K562 (cell line): Measurements from ENCODE around the gene DNAJB1. TPM values are rescaled to one million over a fixed set of nuclear protein-coding genes. Genes with fewer than 3 reads are reported as not detected.

Experiments
- ASH1L ChIP-seq: fragments of 450-650 bp; IDR thresholded peaks from 2 replicates; pipeline ENCODE4 v1.6.1; 2018; ENCODE audit warnings: borderline replicate concordance, mild to moderate bottlenecking, low read depth; ENCODE audit not compliant: partially characterized antibody
- BMI1 ChIP-seq: fragments of 150-350 bp; IDR thresholded peaks from 2 replicates; pipeline ENCODE4 v1.6.1; 2014; ENCODE audit warnings: low read length
- CBFB ChIP-seq: sonication (generic); formaldehyde crosslinking; IDR thresholded peaks from 2 replicates; pipeline ENCODE4 v1.4.0; 2020; ENCODE audit warnings: mild to moderate bottlenecking, missing genetic modification reagents
- CC2D1A ChIP-seq: fragments of 450-650 bp; IDR thresholded peaks from 2 replicates; pipeline ENCODE4 v1.6.1; 2017; ENCODE audit warnings: mild to moderate bottlenecking
- E2F3 ChIP-seq: fragments of 250-450 bp; sonication (Bioruptor Pico); IDR thresholded peaks from 2 replicates; pipeline ENCODE4 v1.4.0; 2020; ENCODE audit warnings: mild to moderate bottlenecking
- HDGF ChIP-seq: fragments of 450-650 bp; IDR thresholded peaks from 2 replicates; pipeline ENCODE4 v1.6.1; 2016
- MECOM ChIP-seq: fragments of 250-450 bp; sonication (Bioruptor Pico); IDR thresholded peaks from 2 replicates; pipeline ENCODE4 v1.8.0; 2022; ENCODE audit warnings: inconsistent platforms
- NR3C1 ChIP-seq: sonication (generic); formaldehyde crosslinking; IDR thresholded peaks from 2 replicates; pipeline ENCODE4 v1.8.1; 2022; ENCODE audit warnings: missing genetic modification reagents
- POLR3G ChIP-seq: IDR thresholded peaks from 2 replicates; pipeline ENCODE4 v1.6.1; 2011; ENCODE audit not compliant: insufficient read length, insufficient replicate concordance; ENCODE audit errors: extremely low read depth
- PTRF ChIP-seq: fragments of 450-650 bp; IDR thresholded peaks from 2 replicates; pipeline ENCODE4 v1.6.1; 2016; ENCODE audit warnings: mild to moderate bottlenecking, missing genetic modification characterization, missing compliant biosample characterization
- RBM39 ChIP-seq: fragments of 200-400 bp; formaldehyde crosslinking; optimal IDR thresholded peaks from 2 replicates; pipeline ENCODE3; 2018; ENCODE audit warnings: low read depth, low read length
- SAFB ChIP-seq: fragments of 200-400 bp; formaldehyde crosslinking; IDR thresholded peaks from 2 replicates; pipeline ENCODE4 v1.6.1; 2017; ENCODE audit warnings: low read depth, low read length, borderline replicate concordance
- SLC30A9 ChIP-seq: fragments of 250-450 bp; sonication (Bioruptor Pico); IDR thresholded peaks from 2 replicates; pipeline ENCODE4 v1.8.0; 2022; ENCODE audit warnings: mild to moderate bottlenecking, moderate library complexity
- SMAD1 ChIP-seq: fragments of 150-350 bp; IDR thresholded peaks from 2 replicates; pipeline ENCODE4 v1.6.1; 2014; ENCODE audit warnings: low read length, low read depth; ENCODE audit not compliant: partially characterized antibody
- SMAD2 ChIP-seq: fragments of 150-350 bp; IDR thresholded peaks from 2 replicates; pipeline ENCODE4 v1.6.1; 2014; ENCODE audit warnings: low read depth, mild to moderate bottlenecking, low read length
- SMARCB1 ChIP-seq: IDR thresholded peaks from 2 replicates; pipeline ENCODE4 v1.6.1; 2011; ENCODE audit warnings: improper control_type of control experiment, low read depth; ENCODE audit not compliant: insufficient read length
- SOX6 ChIP-seq: fragments of 450-650 bp; IDR thresholded peaks from 2 replicates; pipeline ENCODE4 v1.6.1; 2014; ENCODE audit warnings: mild to moderate bottlenecking
- U2AF2 ChIP-seq: fragments of 200-400 bp; formaldehyde crosslinking; optimal IDR thresholded peaks from 2 replicates; pipeline ENCODE3; 2017; ENCODE audit warnings: low read depth, mild to moderate bottlenecking, low read length
- ZBTB34 ChIP-seq: fragments of 250-450 bp; sonication (Bioruptor Pico); IDR thresholded peaks from 2 replicates; pipeline ENCODE4 v1.8.0; 2021; ENCODE audit warnings: mild to moderate bottlenecking, moderate library complexity
- ZC3H11A ChIP-seq: IDR thresholded peaks from 2 replicates; pipeline ENCODE4 v1.6.1; 2012; ENCODE audit warnings: low read depth, low read length, improper control_type of control experiment
- ZNF696 ChIP-seq: fragments of 250-450 bp; sonication (Bioruptor Pico); conservative IDR thresholded peaks from 2 replicates; pipeline ENCODE4 v1.4.0; 2020; ENCODE audit warnings: mild to moderate bottlenecking, moderate library complexity
- polyA plus RNA-seq, 8 experiments: library from polyadenylated mRNA; depleted of rRNA in 4 of 8; stranded (reverse) in 5 of 8; unstranded in 3 of 8; fragments of >200 nt; fragmentation: Nextera tagmentation in 2 of 8; fragmentation: Illumina TruSeq in 1 of 8; extraction: Ambion mirVana in 2 of 8; extraction: Trizol in 1 of 8; gene quantifications; 2 replicates each; pipeline versions ENCODE4 v1.2.1 to v1.2.3, GENCODE V29; 2011 to 2014; ENCODE audit warnings: inconsistent platforms in 1 of 8, missing spikeins in 1 of 8
- total RNA-seq, 7 experiments: library from RNA; depleted of rRNA in 6 of 7; stranded (reverse); fragments of >200 nt in 6 of 7; fragmentation: Illumina TruSeq in 2 of 7; extraction: Trizol in 2 of 7; gene quantifications; 2 replicates each; pipeline versions ENCODE4 v1.2.1 to v1.2.3, GENCODE V29; 2011 to 2021; ENCODE audit warnings: low replicate concordance in 1 of 7
- TF ChIP-seq, protein P1 (sequence below): fragments of 450-650 bp; IDR thresholded peaks from 2 replicates; pipeline ENCODE4 v1.7.1; 2018; ENCODE audit warnings: mild to moderate bottlenecking, low read depth; ENCODE audit not compliant: partially characterized antibody
- TF ChIP-seq, protein P2 (sequence below): sonication (generic); formaldehyde crosslinking; IDR thresholded peaks from 2 replicates; pipeline ENCODE4 v1.8.1; 2023; ENCODE audit warnings: mild to moderate bottlenecking, missing genetic modification reagents, moderate library complexity

Gene DNAJB1
- total and polyA plus RNA-seq, 9 of the 15 experiments (the other 6 are each of a cell fraction or from before 2014, with no cell fraction given): 13.2 to 113 (median 62.1) TPM

- TF ChIP-seq PTRF (tag) (no peak), POLR3G (no peak), E2F3 (CRISPR knock-in tag) (no peak), ASH1L (no peak), CC2D1A (no peak), NR3C1 (CRISPR knock-in tag) (no peak; the same call in none of the 2 replicates), CBFB (CRISPR knock-in tag) (no peak), SMARCB1 (no peak), RBM39 (no peak), SAFB (no peak), SOX6 (peak; percentile 35; the same call in 1 of the 2 replicates), ZC3H11A (no peak), MECOM (no peak), U2AF2 (no peak), ZNF696 (CRISPR knock-in tag) (no peak), SMAD2 (no peak), BMI1 (no peak), ZBTB34 (CRISPR knock-in tag) (no peak), SMAD1 (peak; percentile 86), HDGF (no peak), SLC30A9 (peak; percentile 63; the same call in 1 of the 2 replicates)
- TF ChIP-seq, protein P1, sequence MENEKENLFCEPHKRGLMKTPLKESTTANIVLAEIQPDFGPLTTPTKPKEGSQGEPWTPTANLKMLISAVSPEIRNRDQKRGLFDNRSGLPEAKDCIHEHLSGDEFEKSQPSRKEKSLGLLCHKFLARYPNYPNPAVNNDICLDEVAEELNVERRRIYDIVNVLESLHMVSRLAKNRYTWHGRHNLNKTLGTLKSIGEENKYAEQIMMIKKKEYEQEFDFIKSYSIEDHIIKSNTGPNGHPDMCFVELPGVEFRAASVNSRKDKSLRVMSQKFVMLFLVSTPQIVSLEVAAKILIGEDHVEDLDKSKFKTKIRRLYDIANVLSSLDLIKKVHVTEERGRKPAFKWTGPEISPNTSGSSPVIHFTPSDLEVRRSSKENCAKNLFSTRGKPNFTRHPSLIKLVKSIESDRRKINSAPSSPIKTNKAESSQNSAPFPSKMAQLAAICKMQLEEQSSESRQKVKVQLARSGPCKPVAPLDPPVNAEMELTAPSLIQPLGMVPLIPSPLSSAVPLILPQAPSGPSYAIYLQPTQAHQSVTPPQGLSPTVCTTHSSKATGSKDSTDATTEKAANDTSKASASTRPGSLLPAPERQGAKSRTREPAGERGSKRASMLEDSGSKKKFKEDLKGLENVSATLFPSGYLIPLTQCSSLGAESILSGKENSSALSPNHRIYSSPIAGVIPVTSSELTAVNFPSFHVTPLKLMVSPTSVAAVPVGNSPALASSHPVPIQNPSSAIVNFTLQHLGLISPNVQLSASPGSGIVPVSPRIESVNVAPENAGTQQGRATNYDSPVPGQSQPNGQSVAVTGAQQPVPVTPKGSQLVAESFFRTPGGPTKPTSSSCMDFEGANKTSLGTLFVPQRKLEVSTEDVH: no peak
- TF ChIP-seq, protein P2, sequence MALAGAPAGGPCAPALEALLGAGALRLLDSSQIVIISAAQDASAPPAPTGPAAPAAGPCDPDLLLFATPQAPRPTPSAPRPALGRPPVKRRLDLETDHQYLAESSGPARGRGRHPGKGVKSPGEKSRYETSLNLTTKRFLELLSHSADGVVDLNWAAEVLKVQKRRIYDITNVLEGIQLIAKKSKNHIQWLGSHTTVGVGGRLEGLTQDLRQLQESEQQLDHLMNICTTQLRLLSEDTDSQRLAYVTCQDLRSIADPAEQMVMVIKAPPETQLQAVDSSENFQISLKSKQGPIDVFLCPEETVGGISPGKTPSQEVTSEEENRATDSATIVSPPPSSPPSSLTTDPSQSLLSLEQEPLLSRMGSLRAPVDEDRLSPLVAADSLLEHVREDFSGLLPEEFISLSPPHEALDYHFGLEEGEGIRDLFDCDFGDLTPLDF (CRISPR knock-in tag): peak; percentile 86; the same call in 1 of the 2 replicates
Observed at GRCh38 chr19:14517840-14518505, at the start of gene DNAJB1 (continued).
